HepG2 (cell line): Measurements from ENCODE around the gene GRIK1. TPM values are rescaled to one million over a fixed set of nuclear protein-coding genes. Genes with fewer than 3 reads are reported as not detected.

Experiments used
- ATAC-seq: fragments of 200-7000 bp; cut with Tn5 transposase; 3 replicates; pipeline ENCODE4 v1.9.1; 2020; ENCODE audit warnings: mild to moderate bottlenecking, moderate library complexity
- BruUV-seq: library from RNA; stranded (reverse); fragments of 400-500 nt; replicated peaks from 2 replicates; lab custom pipeline; 2021; lab: Mats Ljungman, UMichigan
- CTCF ChIA-PET: fragments of 300-600 bp; formaldehyde crosslinking; extraction: SDS; loops from one replicate; lab custom pipeline; 2021; ENCODE audit warnings: low total read pairs, inconsistent platforms, low intra/inter-chr PET ratio; lab: Yijun Ruan, JAX
- POLR2A ChIA-PET: fragments of 350-600 bp; sonication (Branson Sonifier 250); formaldehyde crosslinking; loops from one replicate; lab custom pipeline; 2020; ENCODE audit warnings: antibody characterized with exemption, inconsistent platforms; lab: Yijun Ruan, JAX
- DNase-seq: peaks from one replicate; pipeline ENCODE4 v3.0.0-alpha.2; 2015; ENCODE audit warnings: low spot score
- FAIRE-seq: peaks from 3 replicates; lab custom pipeline; 2011; peaks lifted over from hg19 to GRCh38; lab: Jason Lieb, UNC
- H2AFZ ChIP-seq: one replicate; pipeline ENCODE4 v1.6.1; 2011; ENCODE audit warnings: low read length, inconsistent platforms
- H3K27ac ChIP-seq: fragments of 300-600 bp; 3 replicates; pipeline ENCODE4 v1.8.0; 2011; ENCODE audit warnings: mixed run types, mild to moderate bottlenecking, mixed read lengths, low read length, inconsistent platforms; ENCODE audit not compliant: insufficient read depth; ENCODE audit errors: extremely low read length
- H3K27me3 ChIP-seq, 2 experiments: fragments of 200-600 bp in 1 of 2; 2 replicates in 1 of 2; 3 replicates in 1 of 2; pipeline versions ENCODE4 v1.6.0 to v1.8.0; 2011; ENCODE audit warnings: low read length in 2 of 2, mild to moderate bottlenecking in 2 of 2, moderate library complexity in 2 of 2, inconsistent platforms in 1 of 2; ENCODE audit not compliant: insufficient read depth in 2 of 2, control insufficient read depth in 1 of 2
- H3K36me3 ChIP-seq, 2 experiments: fragments of 200-600 bp in 1 of 2; replicated peaks in 1 of 2; 2 replicates in 1 of 2; 3 replicates in 1 of 2; pipeline versions ENCODE4 v1.5.1 to v1.8.0; 2011; ENCODE audit warnings: low read length in 2 of 2, inconsistent platforms in 1 of 2; ENCODE audit not compliant: insufficient read depth in 2 of 2, control insufficient read depth in 1 of 2
- H3K4me1 ChIP-seq: 2 replicates; pipeline ENCODE4 v1.5.1; 2012; ENCODE audit warnings: low read length, inconsistent platforms; ENCODE audit not compliant: insufficient read depth
- H3K4me2 ChIP-seq: 2 replicates; pipeline ENCODE4 v1.6.0; 2011; ENCODE audit warnings: low read depth, low read length, inconsistent platforms
- H3K4me3 ChIP-seq, 3 experiments: fragments of 200-600 bp in 1 of 3; sonication (generic), shearing (Covaris generic) in 1 of 3; replicated peaks in 1 of 3; 2 replicates each; pipeline ENCODE4 v1.5.1; 2011 to 2016; ENCODE audit warnings: low read length in 3 of 3, inconsistent platforms in 2 of 3, low read depth in 2 of 3, mild to moderate bottlenecking in 2 of 3, control low read depth in 1 of 3, mixed read lengths in 1 of 3; ENCODE audit not compliant: insufficient read depth in 1 of 3
- H3K79me2 ChIP-seq: one replicate; pipeline ENCODE4 v1.6.1; 2011; ENCODE audit warnings: low read length, inconsistent platforms; ENCODE audit not compliant: insufficient read depth
- H3K9ac ChIP-seq: 2 replicates; pipeline ENCODE4 v1.6.0; 2011; ENCODE audit warnings: mild to moderate bottlenecking, low read depth, low read length, inconsistent platforms; ENCODE audit not compliant: insufficient read depth
- H3K9me3 ChIP-seq: 2 replicates; pipeline ENCODE4 v1.5.1; 2012; ENCODE audit warnings: mild to moderate bottlenecking, low read length
- H4K20me1 ChIP-seq: 2 replicates; pipeline ENCODE4 v1.6.0; 2011; ENCODE audit warnings: inconsistent platforms, mild to moderate bottlenecking, low read length, moderate library complexity; ENCODE audit not compliant: insufficient read depth
- HDAC1 ChIP-seq: sonication (generic); formaldehyde crosslinking; IDR thresholded peaks from 2 replicates; pipeline ENCODE4 v1.5.1; 2020; ENCODE audit warnings: mild to moderate bottlenecking, missing genetic modification reagents
- MAFK ChIP-seq, 2 experiments: IDR thresholded peaks in 1 of 2; conservative IDR thresholded peaks in 1 of 2; 2 replicates each; pipeline ENCODE4 v1.6.1; 2011; ENCODE audit warnings: improper control_type of control experiment in 2 of 2, low read length in 2 of 2
- MYC ChIP-seq: sonication (generic); formaldehyde crosslinking; IDR thresholded peaks from 2 replicates; pipeline ENCODE4 v1.9.0; 2021; ENCODE audit warnings: missing genetic modification reagents, borderline replicate concordance
- NFE2L2 ChIP-seq: fragments of 150-350 bp; IDR thresholded peaks from 2 replicates; pipeline ENCODE4 v1.6.1; 2014; ENCODE audit warnings: low read length
- SIX1 ChIP-seq: sonication (generic); formaldehyde crosslinking; IDR thresholded peaks from 2 replicates; pipeline ENCODE4 v1.4.0; 2020; ENCODE audit warnings: missing genetic modification reagents, borderline replicate concordance
- SKI ChIP-seq: fragments of 450-650 bp; IDR thresholded peaks from one replicate; pipeline ENCODE4 v1.6.1; 2018; ENCODE audit warnings: mild to moderate bottlenecking; ENCODE audit not compliant: partially characterized antibody
- ZNF124 ChIP-seq: sonication (generic); formaldehyde crosslinking; IDR thresholded peaks from 2 replicates; pipeline ENCODE4 v1.4.0; 2020; ENCODE audit warnings: missing genetic modification reagents
- ZNF354B ChIP-seq: sonication (generic); formaldehyde crosslinking; IDR thresholded peaks from 2 replicates; pipeline ENCODE4 v1.8.0; 2022; ENCODE audit warnings: mild to moderate bottlenecking, missing genetic modification reagents
- ZNF614 ChIP-seq: IDR thresholded peaks from 2 replicates; pipeline ENCODE4 v1.6.1; 2018; ENCODE audit warnings: missing biosample characterization, missing genetic modification reagents, inconsistent platforms, borderline replicate concordance
- ZSCAN30 ChIP-seq: sonication (generic); formaldehyde crosslinking; IDR thresholded peaks from 2 replicates; pipeline ENCODE4 v1.5.0; 2020; ENCODE audit warnings: mild to moderate bottlenecking, missing genetic modification reagents
- WGBS: methylation state at CpG from one replicate; pipeline ENCODE4 v1.1.6; 2017; ENCODE audit warnings: low lambda C conversion rate; 5-methylcytosine and 5-hydroxymethylcytosine counted together
- in situ Hi-C: cut with HindIII; loops from 2 replicates; pipeline ENCODE4 v1.10.0; 2017; ENCODE audit warnings: low pct_unique_long_range_greater_than_20kb; ENCODE audit not compliant: extremely low pct_ligation_motif_present
- intact Hi-C: fragments of 100-400 bp; cut with micrococcal nuclease; formaldehyde crosslinking; loops from one replicate; pipeline ENCODE4 v1.10.0; 2022; ENCODE audit not compliant: unreplicated experiment
- polyA plus RNA-seq, 8 experiments: library from polyadenylated mRNA; depleted of rRNA in 3 of 8; stranded (reverse) in 7 of 8; unstranded in 1 of 8; fragments of >200 nt; fragmentation: Illumina TruSeq in 4 of 8; extraction: Trizol in 4 of 8; gene quantifications; 2 replicates each; pipeline versions ENCODE4 v1.2.1 to v1.2.3, GENCODE V29; 2011 to 2016; ENCODE audit warnings: low read depth in 4 of 8, missing spikeins in 1 of 8, mixed read lengths in 1 of 8; ENCODE audit not compliant: insufficient read depth in 1 of 8
- total RNA-seq, 5 experiments: library from RNA; depleted of rRNA; stranded (reverse); fragments of >200 nt; fragmentation: Illumina TruSeq; extraction: Trizol; gene quantifications; 2 replicates each; pipeline ENCODE4 v1.2.3, GENCODE V29; 2016; ENCODE audit warnings: low read depth in 1 of 5
- TF ChIP-seq, protein P1 (sequence below): sonication (generic); formaldehyde crosslinking; IDR thresholded peaks from 2 replicates; pipeline ENCODE4 v1.4.0; 2020; ENCODE audit warnings: missing genetic modification reagents
- TF ChIP-seq, protein P2 (sequence below): sonication (generic); formaldehyde crosslinking; IDR thresholded peaks from 2 replicates; pipeline ENCODE4 v1.4.0; 2020; ENCODE audit warnings: mild to moderate bottlenecking, low read depth, missing genetic modification reagents
- TF ChIP-seq, protein P3 (sequence below), 2 experiments: fragments of 450-650 bp in 1 of 2; sonication (generic) in 1 of 2; formaldehyde crosslinking; IDR thresholded peaks; 2 replicates each; pipeline versions ENCODE4 v1.5.0 to v1.8.0; 2020 to 2022; ENCODE audit warnings: mild to moderate bottlenecking in 1 of 2, missing genetic modification reagents in 1 of 2

Gene GRIK1
- total and polyA plus RNA-seq, 2 of the 13 experiments (the other 11 are each of a cell fraction or from before 2014, with no cell fraction given) = not detected

DNA sequence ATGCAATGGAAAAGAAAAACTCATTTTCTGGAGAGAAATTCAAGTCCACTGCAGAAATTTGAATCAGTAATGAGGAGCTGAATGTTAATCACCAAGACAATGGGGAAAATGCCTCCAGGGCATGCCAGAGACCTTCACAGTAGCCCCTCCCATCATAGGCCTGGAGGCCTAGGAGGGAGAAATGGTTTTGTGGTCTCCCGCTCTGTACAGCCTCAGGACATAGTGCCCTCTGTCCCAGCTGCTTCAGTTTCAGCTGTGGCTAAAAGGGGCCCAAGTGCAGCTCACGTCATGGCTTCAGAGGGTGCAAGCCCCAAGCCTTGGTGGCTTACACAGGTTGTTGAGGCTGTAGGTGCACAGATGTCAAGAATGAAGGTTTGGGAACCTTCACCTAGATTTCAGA is 223.0 kb downstream of the GRIK1 start:
- intact Hi-C loops = no loop called here
- WGBS = 50% methylated on average over 1 of the region's 2 CpGs
- Histone ChIP-seq H3K4me3 (no peak overlapping the region), H3K9ac (no peak overlapping the region), H3K9me3 (peaks cover 17% of the 10 kb centered on the region; the same call in 1 of the 2 replicates), H2AFZ (no peak overlapping the region), H4K20me1 (no peaks in the 10 kb centered on the region), H3K79me2 (no peaks in the 10 kb centered on the region), H3K27me3 (no peaks in the 10 kb centered on the region), H3K36me3 (no peaks in the 10 kb centered on the region), H3K4me2 (no peak overlapping the region), H3K4me1 (no peaks in the 10 kb centered on the region), H3K27ac (no peak overlapping the region)
- no peak for TF ChIP-seq SKI
- TF ChIP-seq, protein P1, sequence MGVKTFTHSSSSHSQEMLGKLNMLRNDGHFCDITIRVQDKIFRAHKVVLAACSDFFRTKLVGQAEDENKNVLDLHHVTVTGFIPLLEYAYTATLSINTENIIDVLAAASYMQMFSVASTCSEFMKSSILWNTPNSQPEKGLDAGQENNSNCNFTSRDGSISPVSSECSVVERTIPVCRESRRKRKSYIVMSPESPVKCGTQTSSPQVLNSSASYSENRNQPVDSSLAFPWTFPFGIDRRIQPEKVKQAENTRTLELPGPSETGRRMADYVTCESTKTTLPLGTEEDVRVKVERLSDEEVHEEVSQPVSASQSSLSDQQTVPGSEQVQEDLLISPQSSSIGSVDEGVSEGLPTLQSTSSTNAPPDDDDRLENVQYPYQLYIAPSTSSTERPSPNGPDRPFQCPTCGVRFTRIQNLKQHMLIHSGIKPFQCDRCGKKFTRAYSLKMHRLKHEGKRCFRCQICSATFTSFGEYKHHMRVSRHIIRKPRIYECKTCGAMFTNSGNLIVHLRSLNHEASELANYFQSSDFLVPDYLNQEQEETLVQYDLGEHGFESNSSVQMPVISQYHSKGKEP (CRISPR knock-in tag) = no peak
- no peak for TF ChIP-seq ZSCAN30 (CRISPR knock-in tag)
- TF ChIP-seq, protein P2, sequence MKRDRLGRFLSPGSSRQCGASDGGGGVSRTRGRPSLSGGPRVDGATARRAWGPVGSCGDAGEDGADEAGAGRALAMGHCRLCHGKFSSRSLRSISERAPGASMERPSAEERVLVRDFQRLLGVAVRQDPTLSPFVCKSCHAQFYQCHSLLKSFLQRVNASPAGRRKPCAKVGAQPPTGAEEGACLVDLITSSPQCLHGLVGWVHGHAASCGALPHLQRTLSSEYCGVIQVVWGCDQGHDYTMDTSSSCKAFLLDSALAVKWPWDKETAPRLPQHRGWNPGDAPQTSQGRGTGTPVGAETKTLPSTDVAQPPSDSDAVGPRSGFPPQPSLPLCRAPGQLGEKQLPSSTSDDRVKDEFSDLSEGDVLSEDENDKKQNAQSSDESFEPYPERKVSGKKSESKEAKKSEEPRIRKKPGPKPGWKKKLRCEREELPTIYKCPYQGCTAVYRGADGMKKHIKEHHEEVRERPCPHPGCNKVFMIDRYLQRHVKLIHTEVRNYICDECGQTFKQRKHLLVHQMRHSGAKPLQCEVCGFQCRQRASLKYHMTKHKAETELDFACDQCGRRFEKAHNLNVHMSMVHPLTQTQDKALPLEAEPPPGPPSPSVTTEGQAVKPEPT (CRISPR knock-in tag) = no peak
- ChIA-PET CTCF (no interaction called here), POLR2A (no interaction called here)
- in situ Hi-C loops = no loop called here
- FAIRE-seq (no peak), DNase-seq (no peak), ATAC-seq (no peak)
- BruUV-seq = no TSS peak

DNA sequence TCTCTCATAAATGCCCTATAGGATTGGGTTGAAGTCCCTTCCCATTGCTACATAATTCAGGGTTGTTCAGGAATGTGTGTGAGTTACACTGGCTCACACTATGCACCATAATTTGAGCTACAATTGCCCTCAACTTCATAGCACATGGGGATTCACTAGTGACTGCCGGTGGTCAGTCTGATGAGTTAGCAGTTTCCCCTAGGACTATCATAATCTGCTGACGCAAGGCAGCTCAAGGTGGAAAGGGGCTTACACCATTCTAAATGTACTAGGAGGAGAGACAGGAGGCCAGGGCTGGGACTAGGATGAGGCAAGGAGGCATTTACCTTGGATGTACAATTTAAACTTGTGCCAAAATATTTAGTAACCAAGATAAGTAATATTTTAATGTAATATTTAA is 224.7 kb downstream of the GRIK1 start:
- no peak overlapping the region for H3K9ac ChIP-seq
- no peaks in the 10 kb centered on the region for H3K4me1 ChIP-seq
- no peak overlapping the region for H3K4me2 ChIP-seq
- no peak overlapping the region for H3K27ac ChIP-seq
- H4K20me1 ChIP-seq = no peaks in the 10 kb centered on the region
- peaks cover 17% of the 10 kb centered on the region; the same call in 1 of the 2 replicates for H3K9me3 ChIP-seq
- ChIA-PET POLR2A (no interaction called here), CTCF (no interaction called here)
- DNase-seq (no peak), FAIRE-seq (no peak), ATAC-seq (no peak)
- no peaks in the 10 kb centered on the region for H3K79me2 ChIP-seq
- intact Hi-C loops (no loop called here), in situ Hi-C loops (no loop called here)
- H3K4me3 ChIP-seq = no peak overlapping the region
- 94% methylated on average over 2 of the region's 2 CpGs for WGBS
- H3K36me3 ChIP-seq = no peaks in the 10 kb centered on the region
- BruUV-seq = no TSS peak
- TF ChIP-seq ZNF354B (CRISPR knock-in tag) = no peak
- TF ChIP-seq, protein P3, sequence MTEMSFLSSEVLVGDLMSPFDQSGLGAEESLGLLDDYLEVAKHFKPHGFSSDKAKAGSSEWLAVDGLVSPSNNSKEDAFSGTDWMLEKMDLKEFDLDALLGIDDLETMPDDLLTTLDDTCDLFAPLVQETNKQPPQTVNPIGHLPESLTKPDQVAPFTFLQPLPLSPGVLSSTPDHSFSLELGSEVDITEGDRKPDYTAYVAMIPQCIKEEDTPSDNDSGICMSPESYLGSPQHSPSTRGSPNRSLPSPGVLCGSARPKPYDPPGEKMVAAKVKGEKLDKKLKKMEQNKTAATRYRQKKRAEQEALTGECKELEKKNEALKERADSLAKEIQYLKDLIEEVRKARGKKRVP (CRISPR knock-in tag; IDR thresholded peaks at IDR 0.05) = no peak
- TF ChIP-seq ZNF614 = no peak
- no peak for TF ChIP-seq MYC (CRISPR knock-in tag)
- no peak for TF ChIP-seq ZNF124 (CRISPR knock-in tag)
- TF ChIP-seq NFE2L2 = no peak
- TF ChIP-seq HDAC1 = no peak
- peak in 1 of 2 experiments; percentile 39; a peak in 1 of 4 replicates for TF ChIP-seq MAFK (conservative IDR thresholded peaks at IDR 0.05 in 1 of 2, IDR thresholded peaks at IDR 0.05 in 1 of 2; ENCODE audit: low read length in 2 of 2)
- no peak for TF ChIP-seq SIX1
- no peaks in the 10 kb centered on the region for H3K27me3 ChIP-seq
- no peak overlapping the region for H2AFZ ChIP-seq
